Hepatocyte (in vitro differentiated cells): ENCODE measurements around the gene TLL1. TPM values are rescaled to one million over a fixed set of nuclear protein-coding genes. Genes with fewer than 3 reads are reported as not detected.

Experiments
- DNase-seq: peaks from one replicate; pipeline ENCODE4 v3.0.0-alpha.2; 2016; ENCODE audit warnings: low spot score
- H2AFZ ChIP-seq: fragments of 200-600 bp; sonication (generic); 2 replicates; pipeline ENCODE4 v1.6.0; 2016; ENCODE audit warnings: antibody characterized with exemption, mild to moderate bottlenecking
- H3K27ac ChIP-seq: fragments of 200-600 bp; sonication (generic); 2 replicates; pipeline ENCODE4 v1.5.1; 2016; ENCODE audit warnings: mild to moderate bottlenecking
- H3K27me3 ChIP-seq: fragments of 200-600 bp; sonication (generic); 2 replicates; pipeline ENCODE4 v1.6.1; 2016
- H3K36me3 ChIP-seq: fragments of 200-600 bp; sonication (generic); replicated peaks from 2 replicates; pipeline ENCODE4 v1.5.1; 2016; ENCODE audit warnings: low read depth; ENCODE audit not compliant: insufficient read depth
- H3K4me1 ChIP-seq: fragments of 200-600 bp; sonication (generic); 2 replicates; pipeline ENCODE4 v1.5.1; 2016; ENCODE audit warnings: mild to moderate bottlenecking, moderate library complexity; ENCODE audit not compliant: insufficient read depth
- H3K4me2 ChIP-seq: fragments of 200-600 bp; sonication (generic); 2 replicates; pipeline ENCODE4 v1.6.0; 2016
- H3K4me3 ChIP-seq: fragments of 200-600 bp; sonication (generic); 2 replicates; pipeline ENCODE4 v1.5.1; 2016; ENCODE audit warnings: mild to moderate bottlenecking
- H3K79me2 ChIP-seq: fragments of 200-600 bp; sonication (generic); 2 replicates; pipeline ENCODE4 v1.6.0; 2017; ENCODE audit warnings: mild to moderate bottlenecking
- H3K9me2 ChIP-seq: fragments of 200-600 bp; sonication (generic); replicated peaks from 2 replicates; pipeline ENCODE4 v1.6.0; 2017; ENCODE audit warnings: mild to moderate bottlenecking; ENCODE audit not compliant: insufficient read depth
- H3K9me3 ChIP-seq: fragments of 200-600 bp; sonication (generic); 2 replicates; pipeline ENCODE4 v1.5.1; 2016; ENCODE audit warnings: low read depth, mild to moderate bottlenecking
- H4K20me1 ChIP-seq: fragments of 200-600 bp; sonication (generic); 2 replicates; pipeline ENCODE4 v1.6.0; 2016; ENCODE audit warnings: mild to moderate bottlenecking; ENCODE audit not compliant: insufficient read depth, poor library complexity, severe bottlenecking
- CTCF ChIP-seq: fragments of 200-600 bp; sonication (generic); IDR thresholded peaks from 2 replicates; pipeline ENCODE4 v1.5.1; 2016; ENCODE audit warnings: antibody characterized with exemption, mild to moderate bottlenecking; ENCODE audit not compliant: poor library complexity
- EZH2 ChIP-seq: fragments of 200-600 bp; sonication (generic); IDR thresholded peaks from 2 replicates; pipeline ENCODE4 v1.6.1; 2016; ENCODE audit warnings: antibody characterized with exemption, mild to moderate bottlenecking, borderline replicate concordance
- EZH2phosphoT487 ChIP-seq: fragments of 200-600 bp; sonication (generic); IDR thresholded peaks from one replicate; pipeline ENCODE4 v1.6.1; 2018; ENCODE audit warnings: antibody characterized with exemption, mild to moderate bottlenecking, low read depth, moderate library complexity; ENCODE audit not compliant: unreplicated experiment, severe bottlenecking
- WGBS: methylation state at CpG from one replicate; pipeline ENCODE4 v1.1.6; 2016; ENCODE audit warnings: low lambda C conversion rate; ENCODE audit errors: missing lambda C conversion rate; 5-methylcytosine and 5-hydroxymethylcytosine counted together
- polyA plus RNA-seq: library from polyadenylated mRNA; unstranded; fragments of >200 nt; fragmentation: Nextera tagmentation; extraction: Ambion mirVana; gene quantifications from 2 replicates; pipeline ENCODE4 v1.2.1, GENCODE V29; 2016
- total RNA-seq: library from RNA; depleted of rRNA; stranded (reverse); fragments of >200 nt; gene quantifications from 2 replicates; pipeline ENCODE4 v1.2.3, GENCODE V29; 2014

Gene TLL1
- total and polyA plus RNA-seq, 2 experiments from 2014 or later: 0.30 to 0.97 TPM

- H3K36me3 ChIP-seq: no peaks in the 10 kb centered on the region
- 88% methylated on average over 4 of the region's 4 CpGs for WGBS
These were observed 71.9 kb downstream of the TLL1 start for GRCh38 chr4:165944900-165945299.

GRCh38 chr4:165945991-165946390 is 73.0 kb downstream of the TLL1 start:
- Histone ChIP-seq H3K4me1 (no peaks in the 10 kb centered on the region), H3K79me2 (no peaks in the 10 kb centered on the region), H2AFZ (no peak overlapping the region), H3K9me3 (no peaks in the 10 kb centered on the region), H3K27me3 (no peaks in the 10 kb centered on the region), H3K4me3 (no peak overlapping the region), H3K4me2 (no peak overlapping the region), H3K9me2 (no peaks in the 10 kb centered on the region), H3K36me3 (no peaks in the 10 kb centered on the region), H3K27ac (no peak overlapping the region), H4K20me1 (no peaks in the 10 kb centered on the region)
- TF ChIP-seq EZH2phosphoT487 (no peak), EZH2 (no peak), CTCF (no peak)
- 56% methylated on average over 3 of the region's 3 CpGs for WGBS
- no peak for DNase-seq

More at GRCh38 chr4:165944900-165945299, 71.9 kb downstream of the TLL1 start:
- Histone ChIP-seq H3K9me3 (no peaks in the 10 kb centered on the region), H3K27me3 (no peaks in the 10 kb centered on the region), H2AFZ (no peak overlapping the region), H3K79me2 (no peaks in the 10 kb centered on the region), H3K9me2 (no peaks in the 10 kb centered on the region), H3K27ac (no peak overlapping the region), H3K4me1 (no peaks in the 10 kb centered on the region), H3K4me3 (no peak overlapping the region), H4K20me1 (no peaks in the 10 kb centered on the region), H3K4me2 (no peak overlapping the region)
- DNase-seq: no peak
- no peak for TF ChIP-seq EZH2
- no peak for TF ChIP-seq CTCF
- no peak for TF ChIP-seq EZH2phosphoT487

DNA sequence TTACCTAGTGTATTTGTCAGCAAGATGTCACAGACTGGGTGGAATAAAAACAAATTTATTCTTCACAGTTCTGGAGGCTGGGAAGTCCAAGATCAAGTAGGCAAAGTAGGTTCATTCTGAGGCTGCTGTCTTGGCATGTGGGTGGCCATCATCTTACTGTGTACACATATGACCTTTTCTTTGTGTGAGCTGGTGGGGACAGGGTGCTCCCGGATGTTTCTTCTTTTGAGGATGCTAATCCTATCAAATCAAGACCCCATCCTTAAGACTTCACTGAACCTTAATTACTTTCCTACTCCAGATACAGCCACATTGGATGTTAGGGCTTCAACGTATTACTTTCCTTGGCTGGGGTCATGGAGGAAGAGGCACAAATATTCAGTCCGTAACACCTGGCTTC is 74.0 kb downstream of the TLL1 start:
- Histone ChIP-seq H3K9me3 (no peaks in the 10 kb centered on the region), H2AFZ (no peak overlapping the region), H3K4me2 (no peak overlapping the region), H3K9me2 (no peaks in the 10 kb centered on the region), H3K4me3 (no peak overlapping the region), H3K27me3 (no peaks in the 10 kb centered on the region), H3K27ac (no peak overlapping the region), H3K36me3 (no peaks in the 10 kb centered on the region), H3K79me2 (no peaks in the 10 kb centered on the region), H3K4me1 (no peaks in the 10 kb centered on the region), H4K20me1 (no peaks in the 10 kb centered on the region)
- no peak for DNase-seq
- 92% methylated on average over 3 of the region's 3 CpGs for WGBS
- TF ChIP-seq EZH2 (no peak), CTCF (no peak), EZH2phosphoT487 (no peak)

GRCh38 chr4:165953181-165953580 is 80.1 kb downstream of the TLL1 start:
- no peaks in the 10 kb centered on the region for H3K79me2 ChIP-seq
- no peaks in the 10 kb centered on the region for H3K27me3 ChIP-seq
- no peaks in the 10 kb centered on the region for H3K4me1 ChIP-seq
- WGBS: 80% methylated on average over 4 of the region's 4 CpGs
- H2AFZ ChIP-seq: no peak overlapping the region
- H3K36me3 ChIP-seq: no peaks in the 10 kb centered on the region
- H3K9me3 ChIP-seq: no peaks in the 10 kb centered on the region
- no peak overlapping the region for H3K27ac ChIP-seq
- no peaks in the 10 kb centered on the region for H4K20me1 ChIP-seq
- no peak overlapping the region for H3K4me2 ChIP-seq
- no peak overlapping the region for H3K4me3 ChIP-seq
- TF ChIP-seq CTCF (no peak), EZH2phosphoT487 (no peak), EZH2 (no peak)
- no peaks in the 10 kb centered on the region for H3K9me2 ChIP-seq
- no peak for DNase-seq
